ENCODE results near the gene CORO1C. TPM values are rescaled to one million over a fixed set of nuclear protein-coding genes. Genes with fewer than 3 reads are reported as not detected.

Gene CORO1C
- total and polyA plus RNA-seq, 4 donors: 23.2 to 58.6 (median 41.9) TPM

DNA sequence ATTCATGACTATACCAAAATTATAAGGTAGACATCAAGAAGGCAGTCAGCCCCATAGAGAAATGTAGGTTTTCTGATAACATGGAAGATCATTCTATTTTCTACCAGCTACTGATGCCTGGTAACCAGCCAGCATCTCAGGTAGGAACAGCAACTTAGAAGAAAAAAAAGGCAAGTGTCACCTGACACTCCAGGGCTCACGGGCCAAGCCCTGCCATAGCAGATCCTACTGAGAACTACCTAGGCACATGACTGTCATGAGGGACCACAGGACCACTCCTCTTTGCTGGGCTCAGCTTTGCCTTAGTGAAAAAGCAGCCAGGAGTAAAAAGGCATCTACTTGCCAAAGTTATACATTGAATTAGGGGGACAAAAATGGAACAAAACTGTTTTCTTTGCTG is 33.4 kb downstream of the CORO1C start:
- no peak for TF ChIP-seq SP1 (IDR thresholded peaks at IDR 0.05)
- TF ChIP-seq, protein P1, sequence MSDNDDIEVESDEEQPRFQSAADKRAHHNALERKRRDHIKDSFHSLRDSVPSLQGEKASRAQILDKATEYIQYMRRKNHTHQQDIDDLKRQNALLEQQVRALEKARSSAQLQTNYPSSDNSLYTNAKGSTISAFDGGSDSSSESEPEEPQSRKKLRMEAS (IDR thresholded peaks at IDR 0.05): no peak
- TF ChIP-seq, protein P2, sequence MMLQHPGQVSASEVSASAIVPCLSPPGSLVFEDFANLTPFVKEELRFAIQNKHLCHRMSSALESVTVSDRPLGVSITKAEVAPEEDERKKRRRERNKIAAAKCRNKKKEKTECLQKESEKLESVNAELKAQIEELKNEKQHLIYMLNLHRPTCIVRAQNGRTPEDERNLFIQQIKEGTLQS (IDR thresholded peaks at IDR 0.05): no peak
- TF ChIP-seq GABPA (IDR thresholded peaks at IDR 0.05 in 1 of 2, conservative IDR thresholded peaks at IDR 0.05 in 1 of 2): no peak
- no peak for TF ChIP-seq TAF1 (conservative IDR thresholded peaks at IDR 0.05)
- TF ChIP-seq, protein P3, sequence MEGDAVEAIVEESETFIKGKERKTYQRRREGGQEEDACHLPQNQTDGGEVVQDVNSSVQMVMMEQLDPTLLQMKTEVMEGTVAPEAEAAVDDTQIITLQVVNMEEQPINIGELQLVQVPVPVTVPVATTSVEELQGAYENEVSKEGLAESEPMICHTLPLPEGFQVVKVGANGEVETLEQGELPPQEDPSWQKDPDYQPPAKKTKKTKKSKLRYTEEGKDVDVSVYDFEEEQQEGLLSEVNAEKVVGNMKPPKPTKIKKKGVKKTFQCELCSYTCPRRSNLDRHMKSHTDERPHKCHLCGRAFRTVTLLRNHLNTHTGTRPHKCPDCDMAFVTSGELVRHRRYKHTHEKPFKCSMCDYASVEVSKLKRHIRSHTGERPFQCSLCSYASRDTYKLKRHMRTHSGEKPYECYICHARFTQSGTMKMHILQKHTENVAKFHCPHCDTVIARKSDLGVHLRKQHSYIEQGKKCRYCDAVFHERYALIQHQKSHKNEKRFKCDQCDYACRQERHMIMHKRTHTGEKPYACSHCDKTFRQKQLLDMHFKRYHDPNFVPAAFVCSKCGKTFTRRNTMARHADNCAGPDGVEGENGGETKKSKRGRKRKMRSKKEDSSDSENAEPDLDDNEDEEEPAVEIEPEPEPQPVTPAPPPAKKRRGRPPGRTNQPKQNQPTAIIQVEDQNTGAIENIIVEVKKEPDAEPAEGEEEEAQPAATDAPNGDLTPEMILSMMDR (IDR thresholded peaks at IDR 0.05; ENCODE audit: low read depth, low read length, missing input control): no peak
- TF ChIP-seq HNF4G (IDR thresholded peaks at IDR 0.05): no peak
- no peak for TF ChIP-seq YY1 (IDR thresholded peaks at IDR 0.05)
- TF ChIP-seq FOXA1 (IDR thresholded peaks at IDR 0.05): no peak
- TF ChIP-seq, protein P4, sequence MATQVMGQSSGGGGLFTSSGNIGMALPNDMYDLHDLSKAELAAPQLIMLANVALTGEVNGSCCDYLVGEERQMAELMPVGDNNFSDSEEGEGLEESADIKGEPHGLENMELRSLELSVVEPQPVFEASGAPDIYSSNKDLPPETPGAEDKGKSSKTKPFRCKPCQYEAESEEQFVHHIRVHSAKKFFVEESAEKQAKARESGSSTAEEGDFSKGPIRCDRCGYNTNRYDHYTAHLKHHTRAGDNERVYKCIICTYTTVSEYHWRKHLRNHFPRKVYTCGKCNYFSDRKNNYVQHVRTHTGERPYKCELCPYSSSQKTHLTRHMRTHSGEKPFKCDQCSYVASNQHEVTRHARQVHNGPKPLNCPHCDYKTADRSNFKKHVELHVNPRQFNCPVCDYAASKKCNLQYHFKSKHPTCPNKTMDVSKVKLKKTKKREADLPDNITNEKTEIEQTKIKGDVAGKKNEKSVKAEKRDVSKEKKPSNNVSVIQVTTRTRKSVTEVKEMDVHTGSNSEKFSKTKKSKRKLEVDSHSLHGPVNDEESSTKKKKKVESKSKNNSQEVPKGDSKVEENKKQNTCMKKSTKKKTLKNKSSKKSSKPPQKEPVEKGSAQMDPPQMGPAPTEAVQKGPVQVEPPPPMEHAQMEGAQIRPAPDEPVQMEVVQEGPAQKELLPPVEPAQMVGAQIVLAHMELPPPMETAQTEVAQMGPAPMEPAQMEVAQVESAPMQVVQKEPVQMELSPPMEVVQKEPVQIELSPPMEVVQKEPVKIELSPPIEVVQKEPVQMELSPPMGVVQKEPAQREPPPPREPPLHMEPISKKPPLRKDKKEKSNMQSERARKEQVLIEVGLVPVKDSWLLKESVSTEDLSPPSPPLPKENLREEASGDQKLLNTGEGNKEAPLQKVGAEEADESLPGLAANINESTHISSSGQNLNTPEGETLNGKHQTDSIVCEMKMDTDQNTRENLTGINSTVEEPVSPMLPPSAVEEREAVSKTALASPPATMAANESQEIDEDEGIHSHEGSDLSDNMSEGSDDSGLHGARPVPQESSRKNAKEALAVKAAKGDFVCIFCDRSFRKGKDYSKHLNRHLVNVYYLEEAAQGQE (IDR thresholded peaks at IDR 0.05): no peak
- no peak for TF ChIP-seq NR2F2 (IDR thresholded peaks at IDR 0.05)
- no peak for TF ChIP-seq EGR1 (IDR thresholded peaks at IDR 0.05; ENCODE audit: low read depth in 2 of 2)
- TF ChIP-seq, protein P5, sequence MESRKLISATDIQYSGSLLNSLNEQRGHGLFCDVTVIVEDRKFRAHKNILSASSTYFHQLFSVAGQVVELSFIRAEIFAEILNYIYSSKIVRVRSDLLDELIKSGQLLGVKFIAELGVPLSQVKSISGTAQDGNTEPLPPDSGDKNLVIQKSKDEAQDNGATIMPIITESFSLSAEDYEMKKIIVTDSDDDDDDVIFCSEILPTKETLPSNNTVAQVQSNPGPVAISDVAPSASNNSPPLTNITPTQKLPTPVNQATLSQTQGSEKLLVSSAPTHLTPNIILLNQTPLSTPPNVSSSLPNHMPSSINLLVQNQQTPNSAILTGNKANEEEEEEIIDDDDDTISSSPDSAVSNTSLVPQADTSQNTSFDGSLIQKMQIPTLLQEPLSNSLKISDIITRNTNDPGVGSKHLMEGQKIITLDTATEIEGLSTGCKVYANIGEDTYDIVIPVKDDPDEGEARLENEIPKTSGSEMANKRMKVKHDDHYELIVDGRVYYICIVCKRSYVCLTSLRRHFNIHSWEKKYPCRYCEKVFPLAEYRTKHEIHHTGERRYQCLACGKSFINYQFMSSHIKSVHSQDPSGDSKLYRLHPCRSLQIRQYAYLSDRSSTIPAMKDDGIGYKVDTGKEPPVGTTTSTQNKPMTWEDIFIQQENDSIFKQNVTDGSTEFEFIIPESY (IDR thresholded peaks at IDR 0.05): no peak
- no peak for TF ChIP-seq JUND (IDR thresholded peaks at IDR 0.05)
- no peak for TF ChIP-seq FOXA2 (IDR thresholded peaks at IDR 0.05)
- TF ChIP-seq HNF4A (conservative IDR thresholded peaks at IDR 0.05): no peak
- TF ChIP-seq RXRA (IDR thresholded peaks at IDR 0.05): no peak
- TF ChIP-seq RAD21 (IDR thresholded peaks at IDR 0.05): no peak
- Histone ChIP-seq H3K27ac (ENCODE audit: low read depth in 1 of 2, low read length in 2 of 2) (no peak overlapping the region), H3K36me3 (ENCODE audit: control insufficient read depth in 4 of 4, insufficient read depth in 3 of 4, low read depth in 1 of 4, low read length in 3 of 4) (peaks cover 0 to 25% (median 13%) of the 10 kb centered on the region in 4 donors), H3K4me1 (ENCODE audit: control insufficient read depth in 4 of 4, insufficient read depth in 4 of 4, low read length in 3 of 4) (no peaks in the 10 kb centered on the region), H3K4me3 (ENCODE audit: low read depth in 1 of 3, low read length in 3 of 3) (no peak overlapping the region), H3K9me3 (ENCODE audit: control insufficient read depth in 4 of 4, low read length in 3 of 4) (no peaks in the 10 kb centered on the region), H3K9ac (ENCODE audit: low read depth in 1 of 2, low read length in 2 of 2) (no peak overlapping the region), H3K27me3 (ENCODE audit: control insufficient read depth in 4 of 4, insufficient read depth in 4 of 4, low read length in 3 of 4) (no peaks in the 10 kb centered on the region)
- DNase-seq (ENCODE audit: low spot score): no peak
- WGBS: 99% methylated on average over 1 of the region's 1 CpG

Measured in liver (tissue), 9 donors.